Activated T-helper 2 cell treated with anti-CD3 and anti-CD28 coated beads, Interferon-gamma antibody, Interleukin-2, Interleukin-4, amounts not matched to agents 10 μg/mL and 5 μg/mL and 100 μg/mL, durations not matched to agents 14 hours and 24 hours and 36 hours (primary cell): ENCODE results near the gene TRIM31. TPM values are rescaled to one million over a fixed set of nuclear protein-coding genes. Genes with fewer than 3 reads are reported as not detected.
"Not testable (repeated sequence)": the region's sequence is repeated elsewhere in the genome, so short reads cannot be mapped to it uniquely, and the experiment has no call there.

Experiments
- DNase-seq: peaks from one replicate; pipeline ENCODE4 v3.0.0; 2021; ENCODE audit warnings: low spot score
- H3K27ac Mint-ChIP-seq: one replicate; pipeline ENCODE4 v1.8.0; 2021; ENCODE audit warnings: mixed read lengths
- H3K27me3 Mint-ChIP-seq: one replicate; pipeline ENCODE4 v1.8.0; 2021; ENCODE audit warnings: low read depth, mixed read lengths
- H3K36me3 Mint-ChIP-seq: one replicate; pipeline ENCODE4 v1.8.0; 2021; ENCODE audit warnings: low read depth, mixed read lengths
- H3K4me1 Mint-ChIP-seq: one replicate; pipeline ENCODE4 v1.8.0; 2021; ENCODE audit warnings: low read depth, mixed read lengths
- H3K4me3 Mint-ChIP-seq: one replicate; pipeline ENCODE4 v1.8.0; 2021; ENCODE audit warnings: low read depth, mild to moderate bottlenecking, moderate library complexity, mixed read lengths
- H3K9me3 Mint-ChIP-seq: one replicate; pipeline ENCODE4 v1.8.0; 2021; ENCODE audit warnings: mixed read lengths
- intact Hi-C: fragments of 100-400 bp; cut with micrococcal nuclease; formaldehyde crosslinking; loops from one replicate; pipeline ENCODE4 v1.15.1; 2023
- total RNA-seq: library from RNA; stranded (reverse); gene quantifications from 2 replicates; pipeline ENCODE4 v1.2.3, GENCODE V29; 2022

TRIM31 gene
- total RNA-seq, 1 donor from 2014 or later, result not detected

DNA sequence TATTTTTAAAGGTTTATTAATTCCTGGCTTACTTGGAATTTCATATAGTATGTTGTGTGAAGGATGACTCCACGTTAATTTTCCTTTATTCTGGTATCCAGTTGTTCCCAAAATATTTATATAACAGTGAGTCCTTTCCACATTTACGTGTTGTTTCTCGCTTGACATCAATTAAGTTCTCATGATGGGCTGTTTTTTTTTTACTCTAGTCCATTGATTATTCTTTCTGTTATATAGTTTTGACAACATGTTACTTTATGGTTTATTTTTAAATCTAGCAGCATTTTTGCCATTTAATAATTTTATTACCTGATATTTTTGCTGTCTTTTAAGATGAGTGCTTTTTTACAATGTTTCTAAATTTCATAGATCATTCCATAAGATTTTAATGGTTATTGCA, 29.8 kb upstream of the TRIM31 start:
- Mint-ChIP-seq H3K9me3 (no peaks in the 10 kb centered on the region), H3K36me3 (no peaks in the 10 kb centered on the region), H3K27me3 (peaks cover 56% of the 10 kb centered on the region), H3K4me3 (no peak overlapping the region), H3K27ac (no peak overlapping the region), H3K4me1 (peaks cover 7% of the 10 kb centered on the region)
- intact Hi-C loops, result no loop called here
- no peak for DNase-seq

DNA sequence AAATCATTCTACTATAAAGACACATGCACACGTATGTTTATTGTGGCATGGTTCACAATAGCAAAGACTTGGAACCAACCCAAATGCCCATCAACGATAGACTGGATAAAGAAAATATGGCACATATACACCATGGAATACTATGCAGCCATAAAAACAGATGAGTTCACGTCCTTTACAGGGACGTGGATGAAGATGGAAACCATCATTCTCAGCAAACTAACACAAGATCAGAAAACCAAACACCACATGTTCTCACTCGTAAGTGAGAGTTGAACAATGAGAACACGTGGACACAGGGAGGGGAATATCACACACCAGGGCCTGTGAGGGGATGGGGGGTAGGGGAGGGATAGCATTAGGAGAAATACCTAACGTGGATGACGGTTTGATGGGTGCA, 27.4 kb upstream of the TRIM31 start:
- DNase-seq, H3K4me3 Mint-ChIP-seq, H3K27ac Mint-ChIP-seq, intact Hi-C loops, H3K9me3 Mint-ChIP-seq, H3K36me3 Mint-ChIP-seq: not testable (repeated sequence)
- peaks cover 67% of the 10 kb centered on the region for H3K27me3 Mint-ChIP-seq
- peaks cover 13% of the 10 kb centered on the region for H3K4me1 Mint-ChIP-seq

DNA sequence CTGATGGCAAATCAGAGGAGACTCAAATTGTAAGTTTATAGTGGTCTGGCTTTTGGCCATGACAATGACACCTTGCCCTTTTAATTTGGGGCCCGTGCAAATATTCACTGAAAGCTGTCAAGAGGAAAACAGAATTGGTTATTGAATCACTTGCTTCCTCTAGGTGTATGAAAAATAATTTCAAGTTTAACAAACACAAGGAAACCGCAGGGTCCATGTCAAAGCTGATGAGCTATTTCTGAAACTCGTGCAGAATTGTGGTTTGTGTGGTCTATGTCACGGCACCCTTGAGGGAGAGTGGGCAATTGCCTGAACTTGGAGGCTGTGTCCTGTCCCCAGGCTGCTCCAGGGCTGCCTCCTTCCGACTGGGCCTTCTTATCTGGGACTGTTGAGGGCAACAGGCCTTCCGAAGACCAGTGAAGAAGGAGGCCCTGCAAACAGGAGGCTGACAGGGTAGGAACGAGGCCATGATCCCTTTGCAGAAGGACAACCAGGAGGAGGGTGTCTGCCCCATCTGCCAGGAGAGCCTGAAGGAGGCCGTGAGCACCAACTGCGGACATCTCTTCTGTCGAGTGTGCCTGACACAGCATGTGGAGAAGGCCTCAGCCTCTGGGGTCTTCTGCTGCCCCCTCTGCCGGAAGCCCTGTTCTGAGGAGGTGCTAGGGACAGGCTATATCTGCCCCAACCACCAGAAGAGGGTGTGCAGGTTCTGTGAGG, 23.8 kb upstream of the TRIM31 start:
- H3K36me3 Mint-ChIP-seq, result no peaks in the 10 kb centered on the region
- no peaks in the 10 kb centered on the region for H3K9me3 Mint-ChIP-seq
- H3K4me3 Mint-ChIP-seq, result no peak overlapping the region
- DNase-seq, result no peak
- peaks cover 57% of the 10 kb centered on the region for H3K27me3 Mint-ChIP-seq
- H3K27ac Mint-ChIP-seq, result no peak overlapping the region
- intact Hi-C loops, result no loop called here
- H3K4me1 Mint-ChIP-seq, result peaks cover 13% of the 10 kb centered on the region

DNA sequence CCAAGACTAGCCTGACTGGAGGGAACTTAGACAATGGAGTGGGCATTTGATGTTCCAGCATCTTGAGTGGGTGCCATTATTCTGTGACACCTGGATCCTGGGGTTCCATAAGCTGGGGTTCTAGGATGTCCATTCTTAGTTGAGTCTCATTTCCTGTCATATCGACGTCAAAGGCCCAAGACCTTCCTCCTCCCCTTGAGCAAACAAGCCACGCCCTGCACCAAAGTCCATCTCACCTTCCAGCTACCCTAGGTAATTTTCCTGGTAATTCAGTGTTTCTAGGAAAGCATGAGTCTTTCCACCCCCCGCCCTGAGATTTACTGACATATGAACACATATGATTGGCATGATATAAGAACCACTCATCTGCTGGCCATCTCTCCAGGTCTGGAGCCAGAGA, 22.9 kb upstream of the TRIM31 start, which contains the start of gene TRIM40:
TRIM40 (plus strand) TSS at position 384 of the 400 bp plus-strand sequence. CDS start 897 bp downstream, outside the sequence.
- Mint-ChIP-seq H3K36me3 (no peaks in the 10 kb centered on the region), H3K27me3 (peaks cover 56% of the 10 kb centered on the region), H3K27ac (no peak within 1 kb of the TSS), H3K4me3 (no peak within 1 kb of the TSS), H3K9me3 (no peaks in the 10 kb centered on the region), H3K4me1 (peaks cover 17% of the 10 kb centered on the region)
- no peak for DNase-seq
- intact Hi-C loops, result no loop called here

DNA sequence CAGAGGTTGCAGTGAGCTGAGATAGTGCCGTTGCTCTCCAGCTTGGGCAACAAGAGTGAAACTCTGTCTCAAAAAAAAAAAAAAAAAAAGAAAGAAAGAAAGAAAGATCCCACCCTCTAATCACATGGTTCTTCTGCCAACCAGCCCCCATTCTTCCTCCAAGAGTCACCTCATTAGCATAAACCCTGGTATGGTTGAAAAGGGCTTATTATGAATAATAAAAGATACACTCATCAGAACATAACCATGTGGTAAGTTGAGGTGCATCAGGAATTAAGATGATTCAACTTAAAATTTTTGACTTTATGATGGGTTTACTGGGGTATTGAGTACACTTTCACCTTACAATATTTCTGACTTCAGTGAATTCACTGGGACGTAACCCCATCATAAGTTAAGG, 22.3 kb upstream of the TRIM31 start:
- Mint-ChIP-seq H3K4me3 (no peak overlapping the region), H3K27ac (no peak overlapping the region), H3K36me3 (no peaks in the 10 kb centered on the region), H3K9me3 (no peaks in the 10 kb centered on the region), H3K27me3 (peaks cover 57% of the 10 kb centered on the region), H3K4me1 (peaks cover 16% of the 10 kb centered on the region)
- no peak for DNase-seq
- intact Hi-C loops, result no loop called here

- Mint-ChIP-seq H3K4me1 (peaks cover 21% of the 10 kb centered on the region), H3K36me3 (no peaks in the 10 kb centered on the region), H3K27me3 (peaks cover 63% of the 10 kb centered on the region), H3K27ac (no peak overlapping the region), H3K4me3 (no peak overlapping the region), H3K9me3 (no peaks in the 10 kb centered on the region)
- intact Hi-C loops, result loop anchor here (1.0 to 2.0 kb wide), 2 partner anchors 29 to 39 kb away; no protein-coding TSS in a partner anchor
- DNase-seq, result no peak
Observed at GRCh38 chr6:30131947-30132497, 19.1 kb upstream of the TRIM31 start.

GRCh38 chr6:30130887-30131862, 18.3 kb upstream of the TRIM31 start:
- Mint-ChIP-seq H3K4me1 (peaks cover 18% of the 10 kb centered on the region), H3K4me3 (no peak overlapping the region), H3K27ac (no peak overlapping the region), H3K36me3 (no peaks in the 10 kb centered on the region), H3K27me3 (peaks cover 69% of the 10 kb centered on the region), H3K9me3 (no peaks in the 10 kb centered on the region)
- DNase-seq, result peak; percentile 56
- intact Hi-C loops, result loop anchor here (1.0 to 2.0 kb wide), 2 partner anchors 28 to 40 kb away; no protein-coding TSS in a partner anchor

GRCh38 chr6:30130179-30130679, 17.3 kb upstream of the TRIM31 start:
- Mint-ChIP-seq H3K9me3 (no peaks in the 10 kb centered on the region), H3K4me3 (no peak overlapping the region), H3K36me3 (no peaks in the 10 kb centered on the region), H3K4me1 (peaks cover 13% of the 10 kb centered on the region), H3K27ac (no peak overlapping the region), H3K27me3 (peaks cover 62% of the 10 kb centered on the region)
- DNase-seq, result no peak
- intact Hi-C loops, result loop anchor here (2.0 kb wide), 1 partner anchor 41 kb away; no protein-coding TSS in a partner anchor

DNA sequence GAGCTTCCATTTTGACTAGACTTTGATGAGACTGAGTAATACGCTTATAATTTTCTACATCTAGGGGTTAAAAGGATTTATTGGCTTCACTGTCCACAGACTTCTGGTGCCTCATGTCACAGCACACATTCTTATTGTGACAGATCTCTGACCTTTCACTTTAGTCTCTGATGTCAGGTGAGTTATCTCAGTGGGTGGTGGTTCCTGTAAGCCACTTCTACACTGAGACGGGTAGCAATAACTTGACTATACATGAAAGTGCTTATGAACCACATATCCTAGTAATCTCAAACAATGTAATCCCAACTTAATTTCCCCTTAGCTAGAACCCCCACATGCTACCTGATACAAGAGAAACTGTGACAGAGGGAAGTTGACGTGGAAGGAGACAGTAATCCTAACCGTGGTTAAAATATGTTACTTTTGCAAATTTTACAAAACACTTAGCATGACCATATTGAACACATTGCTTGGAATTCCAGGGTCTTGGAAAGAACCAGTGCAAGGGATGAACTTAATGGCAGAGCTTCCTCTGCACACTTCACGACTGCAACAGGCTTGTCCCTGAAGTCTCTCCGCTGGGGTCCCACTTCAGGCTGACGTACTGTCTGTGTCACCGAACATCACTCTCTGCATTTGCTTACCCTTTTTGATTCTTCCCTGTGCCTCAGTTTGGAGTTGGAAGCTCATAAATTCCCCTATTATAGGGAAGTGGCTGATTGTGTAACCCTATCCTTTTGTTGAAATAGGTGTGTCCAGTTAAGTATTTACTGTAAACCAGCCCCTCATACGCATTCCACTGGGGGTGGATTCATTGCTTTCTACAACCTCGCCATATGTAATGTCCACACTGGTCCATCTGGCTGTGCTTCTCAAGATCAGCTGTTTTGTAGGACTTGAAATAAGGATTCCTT, 16.6 kb upstream of the TRIM31 start:
- peaks cover 13% of the 10 kb centered on the region for H3K4me1 Mint-ChIP-seq
- intact Hi-C loops, result loop anchor here (2.0 kb wide), 1 partner anchor 41 kb away; no protein-coding TSS in a partner anchor

GRCh38 chr6:30127238-30128093, 14.6 kb upstream of the TRIM31 start:
- H3K9me3 Mint-ChIP-seq, result no peaks in the 10 kb centered on the region
- no peak for DNase-seq
- H3K27ac Mint-ChIP-seq, result no peak overlapping the region
- H3K27me3 Mint-ChIP-seq, result peaks cover 64% of the 10 kb centered on the region
- peaks cover 15% of the 10 kb centered on the region for H3K4me1 Mint-ChIP-seq
- intact Hi-C loops, result no loop called here
- no peaks in the 10 kb centered on the region for H3K36me3 Mint-ChIP-seq
- no peak overlapping the region for H3K4me3 Mint-ChIP-seq

More for the DNA sequence above, 16.6 kb upstream of the TRIM31 start:
- Mint-ChIP-seq H3K4me3 (no peak overlapping the region), H3K36me3 (no peaks in the 10 kb centered on the region), H3K9me3 (no peaks in the 10 kb centered on the region), H3K27me3 (peaks cover 64% of the 10 kb centered on the region), H3K27ac (no peak overlapping the region)
- no peak for DNase-seq

DNA sequence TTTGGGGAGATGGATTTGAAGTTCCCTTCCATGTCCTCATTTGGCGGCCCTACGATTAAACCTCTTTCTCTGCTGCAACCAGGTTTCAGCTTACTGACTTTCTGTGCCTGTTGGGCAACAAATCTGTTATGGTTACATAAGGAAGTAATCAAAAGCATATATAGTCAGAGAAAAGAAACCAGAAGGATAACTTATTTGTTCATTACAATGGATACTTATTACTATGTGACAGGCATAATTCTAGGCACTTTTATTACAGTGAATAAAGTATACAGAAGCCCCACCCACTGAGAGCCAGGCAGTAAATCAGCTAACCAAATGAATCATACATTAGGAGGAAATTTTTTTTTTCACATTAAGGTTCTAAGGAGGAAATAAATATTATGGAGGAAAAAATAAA, 9.6 kb upstream of the TRIM31 start:
- peaks cover 2% of the 10 kb centered on the region for H3K4me1 Mint-ChIP-seq
- no peak for DNase-seq
- no peaks in the 10 kb centered on the region for H3K36me3 Mint-ChIP-seq
- intact Hi-C loops, result no loop called here
- H3K27me3 Mint-ChIP-seq, result peaks cover 42% of the 10 kb centered on the region
- H3K9me3 Mint-ChIP-seq, result no peaks in the 10 kb centered on the region
- H3K27ac Mint-ChIP-seq, result no peak overlapping the region
- H3K4me3 Mint-ChIP-seq, result no peak overlapping the region
